AG04450 (cell line): ENCODE data around the gene SIRPB1. TPM values are rescaled to one million over a fixed set of nuclear protein-coding genes. Genes with fewer than 3 reads are reported as not detected.
"Not testable (repeated sequence)": the region's sequence is repeated elsewhere in the genome, so short reads cannot be mapped to it uniquely, and the experiment has no call there.

ENCODE experiments used
- CTCF ChIA-PET: fragments of 300-600, 350-600 bp; formaldehyde crosslinking; extraction: SDS; loops from one replicate; lab custom pipeline; 2022; ENCODE audit warnings: antibody characterized with exemption, inconsistent platforms; lab: Charles Lee
- POLR2A ChIA-PET: fragments of 350-600 bp; formaldehyde crosslinking; extraction: SDS; loops from one replicate; lab custom pipeline; 2021; ENCODE audit warnings: antibody characterized with exemption, inconsistent platforms; lab: Yijun Ruan, JAX
- DNase-seq: peaks from one replicate; pipeline ENCODE4 v3.0.0-alpha.2; 2011; ENCODE audit warnings: low read depth, low spot score
- H3K27ac ChIP-seq: one replicate; pipeline ENCODE4 v1.5.1; 2012; ENCODE audit warnings: low read depth, low read length, control low read depth
- H3K27me3 ChIP-seq: one replicate; pipeline ENCODE4 v1.6.0; 2012; ENCODE audit warnings: low read length; ENCODE audit not compliant: control insufficient read depth, insufficient read depth
- H3K4me3 ChIP-seq: 2 replicates; pipeline ENCODE4 v1.5.1; 2011; ENCODE audit warnings: mild to moderate bottlenecking, low read depth, low read length, control low read depth
- H3K9me3 ChIP-seq: 2 replicates; pipeline ENCODE4 v1.5.1; 2012; ENCODE audit warnings: low read length; ENCODE audit not compliant: control insufficient read depth, insufficient read depth
- polyA plus RNA-seq: library from polyadenylated mRNA; depleted of rRNA; stranded (reverse); fragments of >200 nt; gene quantifications from 2 replicates; pipeline ENCODE4 v1.2.3, GENCODE V29; 2011; rRNA removed
- small RNA-seq: library from RNA; depleted of rRNA; stranded (forward); fragments of <200 nt; gene quantifications from one replicate; pipeline ENCODE3, GENCODE V24; 2012; ENCODE audit warnings: low read depth; ENCODE audit not compliant: insufficient read length
- TF ChIP-seq, protein P1 (sequence below): IDR thresholded peaks from 2 replicates; pipeline ENCODE4 v1.5.1; 2011; ENCODE audit warnings: low read depth, low read length, control low read depth, inconsistent platforms

Gene SIRPB1
- polyA plus RNA-seq, 1 experiment: not detected

GRCh38 chr20:1576641-1577040, 43.2 kb downstream of the SIRPB1 start:
- CTCF ChIA-PET: no interaction called here
- DNase-seq: no peak
- POLR2A ChIA-PET: no interaction called here
- Histone ChIP-seq H3K27me3 (no peaks in the 10 kb centered on the region), H3K27ac (no peak overlapping the region), H3K4me3 (no peak overlapping the region), H3K9me3 (no peaks in the 10 kb centered on the region)
- TF ChIP-seq, protein P1, sequence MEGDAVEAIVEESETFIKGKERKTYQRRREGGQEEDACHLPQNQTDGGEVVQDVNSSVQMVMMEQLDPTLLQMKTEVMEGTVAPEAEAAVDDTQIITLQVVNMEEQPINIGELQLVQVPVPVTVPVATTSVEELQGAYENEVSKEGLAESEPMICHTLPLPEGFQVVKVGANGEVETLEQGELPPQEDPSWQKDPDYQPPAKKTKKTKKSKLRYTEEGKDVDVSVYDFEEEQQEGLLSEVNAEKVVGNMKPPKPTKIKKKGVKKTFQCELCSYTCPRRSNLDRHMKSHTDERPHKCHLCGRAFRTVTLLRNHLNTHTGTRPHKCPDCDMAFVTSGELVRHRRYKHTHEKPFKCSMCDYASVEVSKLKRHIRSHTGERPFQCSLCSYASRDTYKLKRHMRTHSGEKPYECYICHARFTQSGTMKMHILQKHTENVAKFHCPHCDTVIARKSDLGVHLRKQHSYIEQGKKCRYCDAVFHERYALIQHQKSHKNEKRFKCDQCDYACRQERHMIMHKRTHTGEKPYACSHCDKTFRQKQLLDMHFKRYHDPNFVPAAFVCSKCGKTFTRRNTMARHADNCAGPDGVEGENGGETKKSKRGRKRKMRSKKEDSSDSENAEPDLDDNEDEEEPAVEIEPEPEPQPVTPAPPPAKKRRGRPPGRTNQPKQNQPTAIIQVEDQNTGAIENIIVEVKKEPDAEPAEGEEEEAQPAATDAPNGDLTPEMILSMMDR: no peak

DNA sequence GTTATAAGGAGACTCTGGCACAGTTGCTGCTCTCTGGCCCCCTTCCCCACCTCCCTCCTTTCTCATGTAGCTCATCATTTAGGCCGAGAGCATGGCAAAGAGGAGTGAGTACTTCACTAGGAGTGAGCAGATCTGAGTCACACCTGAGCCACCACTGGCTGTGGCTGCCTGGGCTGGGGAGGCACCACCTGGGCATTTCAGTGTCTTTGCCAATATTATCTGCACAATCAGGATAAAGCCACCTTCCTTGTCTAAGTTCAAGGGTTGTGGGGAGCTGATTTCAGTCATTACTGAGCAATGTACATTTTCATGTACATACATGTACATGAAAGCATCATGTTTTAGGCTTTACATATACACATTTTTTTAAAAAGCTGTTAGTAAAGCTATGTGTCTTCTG, 43.8 kb downstream of the SIRPB1 start:
- CTCF ChIA-PET: not testable (repeated sequence)

GRCh38 chr20:1571583-1571982, 48.2 kb downstream of the SIRPB1 start:
- CTCF ChIA-PET, POLR2A ChIA-PET: not testable (repeated sequence)

More for the DNA sequence above, 43.8 kb downstream of the SIRPB1 start:
- POLR2A ChIA-PET, H3K9me3 ChIP-seq, H3K4me3 ChIP-seq, H3K27ac ChIP-seq, DNase-seq, H3K27me3 ChIP-seq: not testable (repeated sequence)

More at GRCh38 chr20:1571583-1571982, 48.2 kb downstream of the SIRPB1 start:
- not testable (repeated sequence) for H3K27ac ChIP-seq, DNase-seq, H3K27me3 ChIP-seq, H3K9me3 ChIP-seq, H3K4me3 ChIP-seq

Small RNA genes within 50 kb of the gene (small RNA-seq; reads per million reads assigned to genes)
- not detected for gene RN7SL561P

Other genes starting within 250 kb of the SIRPB1 start
- 579 and 685 TPM in 2 replicates for gene FKBP1A, start 227.0 kb downstream of the SIRPB1 start, polyA plus RNA-seq
- gene NSFL1C, start 153.2 kb downstream of the SIRPB1 start, polyA plus RNA-seq: 23.0 and 23.4 TPM in 2 replicates
- gene SIRPB2, start 128.6 kb downstream of the SIRPB1 start, polyA plus RNA-seq: not detected in 2 replicates
- gene SIRPD, start 62.3 kb downstream of the SIRPB1 start, polyA plus RNA-seq: not detected in 2 replicates
- gene SIRPG, start 37.8 kb upstream of the SIRPB1 start, polyA plus RNA-seq: not detected in 2 replicates